ENCODE data around the gene SMYD5.
"Not testable (repeated sequence)": the region's sequence is repeated elsewhere in the genome, so short reads cannot be mapped to it uniquely, and the experiment has no call there.

Gene SMYD5

GRCh38 chr2:73214120-73215035 lies at the start of gene SMYD5:
Gene SMYD5 (plus strand): TSS chr2:73214245. CDS start chr2:73214267, 22 bp downstream.
- DNase-seq (ENCODE audit: low read depth, low spot score): peak; percentile 91

GRCh38 chr2:73165978-73166377 lies 48.1 kb upstream of the SMYD5 start:
- DNase-seq (ENCODE audit: low read depth, low spot score): not testable (repeated sequence)

- DNase-seq (ENCODE audit: low read depth, low spot score): not testable (repeated sequence)
These were observed 47.2 kb upstream of the SMYD5 start for GRCh38 chr2:73166813-73167212.

- DNase-seq (ENCODE audit: low read depth, low spot score): not testable (repeated sequence)
These were observed 45.7 kb upstream of the SMYD5 start for GRCh38 chr2:73168348-73168747.

GRCh38 chr2:73170341-73170740 lies 43.7 kb upstream of the SMYD5 start:
- DNase-seq (ENCODE audit: low read depth, low spot score): not testable (repeated sequence)

- no peak for DNase-seq (ENCODE audit: low read depth, low spot score)
These were observed 41.1 kb upstream of the SMYD5 start for GRCh38 chr2:73172963-73173362.

- DNase-seq (ENCODE audit: low read depth, low spot score): no peak
These were observed 40.3 kb upstream of the SMYD5 start for GRCh38 chr2:73173781-73174180.

GRCh38 chr2:73174244-73174643 lies 39.8 kb upstream of the SMYD5 start:
- DNase-seq (ENCODE audit: low read depth, low spot score): no peak

GRCh38 chr2:73174941-73175662 lies 38.9 kb upstream of the SMYD5 start:
- DNase-seq (ENCODE audit: low read depth, low spot score): peak; percentile 26

- DNase-seq (ENCODE audit: low read depth, low spot score): peak; percentile 81
These were observed 38.3 kb upstream of the SMYD5 start for GRCh38 chr2:73175663-73176204.

- DNase-seq (ENCODE audit: low read depth, low spot score): peak; percentile 28
These were observed 37.7 kb upstream of the SMYD5 start for GRCh38 chr2:73176205-73176880.

- DNase-seq (ENCODE audit: low read depth, low spot score): peak; percentile 96
These were observed 37.0 kb upstream of the SMYD5 start for GRCh38 chr2:73176881-73177644.

- DNase-seq (ENCODE audit: low read depth, low spot score): no peak
These were observed 36.3 kb upstream of the SMYD5 start for GRCh38 chr2:73177645-73178255.

- DNase-seq (ENCODE audit: low read depth, low spot score): no peak
These were observed 28.1 kb upstream of the SMYD5 start for GRCh38 chr2:73185965-73186364.

- no peak for DNase-seq (ENCODE audit: low read depth, low spot score)
These were observed 26.5 kb upstream of the SMYD5 start for GRCh38 chr2:73187549-73187948.

GRCh38 chr2:73197579-73197978 lies 16.5 kb upstream of the SMYD5 start:
- no peak for DNase-seq (ENCODE audit: low read depth, low spot score)

GRCh38 chr2:73200281-73200680 lies 13.8 kb upstream of the SMYD5 start:
- peak; percentile 29 for DNase-seq (ENCODE audit: low read depth, low spot score)

GRCh38 chr2:73202156-73203054 lies 11.6 kb upstream of the SMYD5 start, which contains the start of gene NOTO:
Gene NOTO (plus strand): TSS chr2:73202574. CDS start chr2:73202667, 93 bp downstream.
- DNase-seq (ENCODE audit: low read depth, low spot score): peak; percentile 26

GRCh38 chr2:73203055-73203681 lies 10.9 kb upstream of the SMYD5 start:
- DNase-seq (ENCODE audit: low read depth, low spot score): peak; percentile 22
